Activated CD8-positive, alpha-beta memory T cell treated with anti-CD3 and anti-CD28 coated beads, Interleukin-2, amount 50 U/mL, for 48 hours (primary cell): ENCODE data around the gene CDPF1.
"Not testable (repeated sequence)": the region's sequence is repeated elsewhere in the genome, so short reads cannot be mapped to it uniquely, and the experiment has no call there.

Experiments
- DNase-seq: peaks from one replicate; pipeline ENCODE4 v3.0.0-alpha.2; 2020

Gene CDPF1

GRCh38 chr22:46281866-46282678, 32.0 kb upstream of the CDPF1 start:
- no peak for DNase-seq

- no peak for DNase-seq
Measured at GRCh38 chr22:46280999-46281623, 31.0 kb upstream of the CDPF1 start.

- no peak for DNase-seq
Measured at GRCh38 chr22:46280063-46280817, 30.1 kb upstream of the CDPF1 start.

- no peak for DNase-seq
Measured at GRCh38 chr22:46278656-46279645, 28.9 kb upstream of the CDPF1 start.

- DNase-seq = no peak
Measured at GRCh38 chr22:46276563-46276962, 26.5 kb upstream of the CDPF1 start.

- DNase-seq = no peak
Measured at GRCh38 chr22:46275455-46276122, 25.5 kb upstream of the CDPF1 start.

GRCh38 chr22:46274381-46274780, 24.3 kb upstream of the CDPF1 start:
- no peak for DNase-seq

GRCh38 chr22:46273432-46274148, 23.5 kb upstream of the CDPF1 start:
- no peak for DNase-seq

GRCh38 chr22:46272762-46273431, 22.8 kb upstream of the CDPF1 start:
- no peak for DNase-seq

GRCh38 chr22:46272196-46272595, 22.1 kb upstream of the CDPF1 start:
- no peak for DNase-seq

GRCh38 chr22:46269564-46269963, 19.5 kb upstream of the CDPF1 start:
- no peak for DNase-seq

- peak; percentile 73 for DNase-seq
Measured at GRCh38 chr22:46267431-46268279, 17.6 kb upstream of the CDPF1 start, which contains the start of gene TTC38. TSS of gene TTC38 (plus strand) at chr22:46268008. CDS start at chr22:46268040, 32 bp downstream.

GRCh38 chr22:46265627-46266026, 15.5 kb upstream of the CDPF1 start:
- not testable (repeated sequence) for DNase-seq

- DNase-seq = not testable (repeated sequence)
Measured at GRCh38 chr22:46264520-46264919, 14.4 kb upstream of the CDPF1 start.

GRCh38 chr22:46263216-46263590, 13.1 kb upstream of the CDPF1 start, which contains the start of gene PKDREJ:
TSS of gene PKDREJ (minus strand) at chr22:46263343. CDS start at chr22:46263322, 21 bp downstream.
- DNase-seq = no peak

- DNase-seq = peak; percentile 72
Measured at GRCh38 chr22:46262449-46263215, 12.5 kb upstream of the CDPF1 start.

- no peak for DNase-seq
Measured at GRCh38 chr22:46260038-46260437, 9.9 kb upstream of the CDPF1 start.

- no peak for DNase-seq
Measured at GRCh38 chr22:46259374-46259773, 9.3 kb upstream of the CDPF1 start.
